ENCODE results near the gene PCDH7. TPM values are rescaled to one million over a fixed set of nuclear protein-coding genes. Genes with fewer than 3 reads are reported as not detected.

PCDH7 gene
- total RNA-seq: 26.2 and 70.2 TPM in 2 replicates

GRCh38 chr4:30720021-30720660 is at the start of gene PCDH7:
TSS of gene PCDH7 (plus strand) at chr4:30720369. CDS start at chr4:30721423, 1,054 bp downstream.

Measured in mesangial cell (primary cell).